Suprapubic skin (tissue), 4 donors: ENCODE results near the gene FRMPD1. TPM values are rescaled to one million over a fixed set of nuclear protein-coding genes. Genes with fewer than 3 reads are reported as not detected.

Source experiments
- DNase-seq, 2 donors: peaks; one replicate each; pipeline ENCODE4 v3.0.0-alpha.2; 2019; ENCODE audit warnings: low spot score in 2 of 2
- H3K27ac ChIP-seq: fragments of 200-600 bp; sonication (generic); one replicate; pipeline ENCODE4 v1.5.1; 2019
- H3K27me3 ChIP-seq: fragments of 200-600 bp; sonication (generic); one replicate; pipeline ENCODE4 v1.5.1; 2019
- H3K36me3 ChIP-seq: fragments of 200-600 bp; sonication (generic); one replicate; pipeline ENCODE4 v1.5.1; 2019
- H3K4me1 ChIP-seq: fragments of 200-600 bp; sonication (generic); one replicate; pipeline ENCODE4 v1.5.1; 2019
- H3K4me3 ChIP-seq: fragments of 200-600 bp; sonication (generic); one replicate; pipeline ENCODE4 v1.5.1; 2019; ENCODE audit warnings: mild to moderate bottlenecking
- H3K9me3 ChIP-seq: fragments of 200-600 bp; sonication (generic); one replicate; pipeline ENCODE4 v1.5.1; 2019
- CTCF ChIP-seq, 2 donors: fragments of 200-600 bp in 1 of 2; fragments of 450-650 bp in 1 of 2; sonication (generic) in 1 of 2; IDR thresholded peaks; one replicate each; pipeline ENCODE4 v1.5.1; 2016 to 2019; ENCODE audit warnings: antibody characterized with exemption in 2 of 2, mild to moderate bottlenecking in 1 of 2, moderate library complexity in 1 of 2
- EP300 ChIP-seq: sonication (generic); formaldehyde crosslinking; IDR thresholded peaks from one replicate; pipeline ENCODE4 v1.6.1; 2017; ENCODE audit warnings: antibody characterized with exemption
- POLR2A ChIP-seq, 2 donors: fragments of 450-650 bp; IDR thresholded peaks; one replicate each; pipeline ENCODE4 v1.6.1; 2017; ENCODE audit warnings: antibody characterized with exemption in 2 of 2, mild to moderate bottlenecking in 2 of 2, moderate library complexity in 2 of 2
- POLR2AphosphoS5 ChIP-seq, 3 donors: sonication (generic); formaldehyde crosslinking; IDR thresholded peaks; one replicate each; pipeline ENCODE4 v1.6.1; 2017; ENCODE audit warnings: antibody characterized with exemption in 3 of 3
- WGBS: methylation state at CpG from one replicate; pipeline ENCODE4 v1.1.5; 2018; 5-methylcytosine and 5-hydroxymethylcytosine counted together
- total RNA-seq, 4 donors: library from RNA; depleted of rRNA; stranded (reverse); fragments of >200 nt; gene quantifications; one replicate each; pipeline ENCODE4 v1.1.0, GENCODE V29; 2016

The FRMPD1 gene
- total RNA-seq, 4 donors from 2014 or later, result 7.9 to 15.4 (median 11.2) TPM

GRCh38 chr9:37715260-37715659, 64.5 kb downstream of the FRMPD1 start:
- no peak overlapping the region for H3K4me3 ChIP-seq
- TF ChIP-seq EP300, result no peak
- no peak for TF ChIP-seq POLR2AphosphoS5 (IDR thresholded peaks at IDR 0.05)
- no peak for TF ChIP-seq POLR2A (IDR thresholded peaks at IDR 0.05)
- TF ChIP-seq CTCF (IDR thresholded peaks at IDR 0.05), result no peak
- WGBS, result 64% methylated on average over 4 of the region's 4 CpGs
- no peaks in the 10 kb centered on the region for H3K4me1 ChIP-seq
- DNase-seq, result no peak
- H3K27me3 ChIP-seq, result no peaks in the 10 kb centered on the region
- no peaks in the 10 kb centered on the region for H3K9me3 ChIP-seq
- no peaks in the 10 kb centered on the region for H3K36me3 ChIP-seq
- no peak overlapping the region for H3K27ac ChIP-seq

GRCh38 chr9:37715991-37716505, 65.3 kb downstream of the FRMPD1 start:
- Histone ChIP-seq H3K4me3 (no peak overlapping the region), H3K27me3 (no peaks in the 10 kb centered on the region), H3K27ac (no peak overlapping the region), H3K9me3 (no peaks in the 10 kb centered on the region), H3K4me1 (no peaks in the 10 kb centered on the region), H3K36me3 (no peaks in the 10 kb centered on the region)
- WGBS, result 93% methylated on average over 5 of the region's 5 CpGs
- DNase-seq, result no peak
- no peak for TF ChIP-seq POLR2A (IDR thresholded peaks at IDR 0.05)
- TF ChIP-seq POLR2AphosphoS5 (IDR thresholded peaks at IDR 0.05), result no peak
- TF ChIP-seq EP300, result no peak
- TF ChIP-seq CTCF (IDR thresholded peaks at IDR 0.05), result no peak

DNA sequence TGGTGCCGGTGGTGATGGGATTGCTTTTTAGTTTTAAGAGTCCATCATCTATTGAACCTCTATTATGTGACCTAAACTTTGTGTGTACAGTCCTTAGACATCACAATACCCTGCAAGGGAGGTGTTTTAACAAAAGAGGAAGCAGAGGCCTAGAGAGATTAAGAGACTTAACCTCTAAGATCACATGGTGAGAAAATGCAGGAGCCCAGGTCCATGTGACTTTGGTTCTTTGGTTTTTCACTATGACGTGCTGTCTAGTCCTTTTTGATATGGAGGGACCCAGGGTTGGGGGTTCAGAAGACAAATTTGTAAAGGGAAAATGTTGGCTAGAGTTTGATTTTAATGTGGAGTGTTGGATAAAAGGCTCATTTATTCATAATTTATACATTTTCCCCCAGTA, 68.8 kb downstream of the FRMPD1 start:
- TF ChIP-seq POLR2AphosphoS5 (IDR thresholded peaks at IDR 0.05) (no peak), CTCF (IDR thresholded peaks at IDR 0.05) (no peak), POLR2A (IDR thresholded peaks at IDR 0.05) (no peak), EP300 (no peak)
- H3K27ac ChIP-seq, result no peak overlapping the region
- no peak for DNase-seq
- H3K9me3 ChIP-seq, result no peaks in the 10 kb centered on the region
- WGBS, result 85% methylated on average over 2 of the region's 2 CpGs
- no peak overlapping the region for H3K4me3 ChIP-seq
- no peaks in the 10 kb centered on the region for H3K36me3 ChIP-seq
- H3K27me3 ChIP-seq, result no peaks in the 10 kb centered on the region
- H3K4me1 ChIP-seq, result no peaks in the 10 kb centered on the region

DNA sequence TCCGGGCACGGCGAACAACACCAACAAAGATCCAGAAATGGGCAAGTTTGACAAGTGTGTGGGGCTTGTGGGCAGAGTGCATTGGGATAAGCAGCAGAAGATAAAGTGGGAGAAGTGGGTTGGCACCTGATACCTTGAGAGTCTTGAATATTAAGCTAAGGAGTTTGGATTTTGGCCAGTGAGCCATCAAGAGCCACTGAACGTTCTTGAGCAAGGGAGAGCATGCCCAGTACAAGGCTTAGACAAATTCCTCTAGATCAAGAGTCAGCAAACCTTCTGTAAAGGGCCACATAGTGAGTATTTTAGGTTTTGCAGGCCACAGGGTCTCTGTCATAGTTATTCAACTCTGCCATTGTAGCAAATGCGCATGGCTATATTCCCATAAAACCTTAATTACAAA, 76.3 kb downstream of the FRMPD1 start:
- H3K4me3 ChIP-seq, result no peak overlapping the region
- H3K27ac ChIP-seq, result no peak overlapping the region
- no peaks in the 10 kb centered on the region for H3K9me3 ChIP-seq
- H3K27me3 ChIP-seq, result peaks cover 5% of the 10 kb centered on the region
- TF ChIP-seq CTCF (IDR thresholded peaks at IDR 0.05), result no peak
- TF ChIP-seq EP300, result no peak
- no peak for TF ChIP-seq POLR2A (IDR thresholded peaks at IDR 0.05)
- TF ChIP-seq POLR2AphosphoS5 (IDR thresholded peaks at IDR 0.05), result no peak
- H3K36me3 ChIP-seq, result no peaks in the 10 kb centered on the region
- DNase-seq, result no peak
- no peaks in the 10 kb centered on the region for H3K4me1 ChIP-seq
- 87% methylated on average over 5 of the region's 5 CpGs for WGBS

GRCh38 chr9:37729499-37729898, 78.7 kb downstream of the FRMPD1 start:
- Histone ChIP-seq H3K36me3 (no peaks in the 10 kb centered on the region), H3K27ac (no peak overlapping the region), H3K4me3 (no peak overlapping the region), H3K4me1 (no peaks in the 10 kb centered on the region), H3K9me3 (no peaks in the 10 kb centered on the region), H3K27me3 (peaks cover 5% of the 10 kb centered on the region)
- no peak for DNase-seq
- WGBS, result 37% methylated on average over 8 of the region's 9 CpGs
- TF ChIP-seq POLR2A (IDR thresholded peaks at IDR 0.05) (no peak), CTCF (IDR thresholded peaks at IDR 0.05) (no peak), EP300 (no peak), POLR2AphosphoS5 (IDR thresholded peaks at IDR 0.05) (no peak)
